Right lobe of liver (tissue), 6 donors: ENCODE results near the gene POC1A. TPM values are rescaled to one million over a fixed set of nuclear protein-coding genes. Genes with fewer than 3 reads are reported as not detected.

Source experiments
- ATAC-seq, 4 donors: fragments of 200-7000 bp; cut with Tn5 transposase; one replicate each; pipeline ENCODE4 v1.9.1; 2020; ENCODE audit warnings: mild to moderate bottlenecking in 4 of 4, moderate library complexity in 4 of 4
- DNase-seq, 3 donors: peaks; one replicate each; pipeline ENCODE4 v3.0.0-alpha.2; 2020
- H3K27ac ChIP-seq, 3 donors: fragments of 200-600 bp; one replicate each; pipeline ENCODE4 v1.8.0; 2022
- H3K27me3 ChIP-seq, 2 donors: fragments of 200-600 bp; one replicate each; pipeline ENCODE4 v1.8.0; 2022
- H3K36me3 ChIP-seq, 4 donors: fragments of 200-600 bp; sonication (generic) in 1 of 4; one replicate each; pipeline versions ENCODE4 v1.5.1 to v1.8.0; 2017 to 2022; ENCODE audit warnings: control low read depth in 1 of 4
- H3K4me1 ChIP-seq, 4 donors: fragments of 200-600 bp; sonication (generic) in 1 of 4; one replicate each; pipeline versions ENCODE4 v1.5.1 to v1.8.0; 2017 to 2022; ENCODE audit warnings: control low read depth in 1 of 4
- H3K4me3 ChIP-seq, 3 donors: fragments of 200-600 bp; one replicate each; pipeline ENCODE4 v1.8.0; 2022
- H3K9me3 ChIP-seq, 4 donors: fragments of 200-600 bp; sonication (generic) in 1 of 4; one replicate each; pipeline versions ENCODE4 v1.5.1 to v1.8.0; 2017 to 2022; ENCODE audit warnings: control low read depth in 1 of 4
- POLR2A ChIP-seq: fragments of 450-650 bp; IDR thresholded peaks from one replicate; pipeline ENCODE4 v1.6.1; 2017; ENCODE audit warnings: antibody characterized with exemption, mild to moderate bottlenecking
- WGBS: methylation state at CpG from one replicate; pipeline ENCODE4 v1.1.6; 2018; ENCODE audit warnings: low coverage, low lambda C conversion rate; ENCODE audit not compliant: insufficient coverage; ENCODE audit errors: missing lambda C conversion rate; 5-methylcytosine and 5-hydroxymethylcytosine counted together
- intact Hi-C, 2 donors: fragments of 100-400 bp; cut with DNase I; formaldehyde crosslinking; loops; one replicate each; pipeline versions ENCODE4 v1.11.2 to v1.14.1; 2022
- total RNA-seq, 6 experiments: library from RNA; depleted of rRNA in 2 of 6; stranded (reverse); fragments of >200 nt in 2 of 6; fragmentation: NEBNext Ultra II Directional in 3 of 6; extraction: Animal tissue kit (Norgen Biotek cat#: 25700) in 3 of 6; gene quantifications; one replicate each; pipeline versions ENCODE4 v1.1.0 to v1.2.4, GENCODE V29; 2016 to 2023
- TF ChIP-seq, protein P1 (sequence below), 4 donors: fragments of 200-600 bp in 3 of 4; fragments of 450-650 bp in 1 of 4; IDR thresholded peaks; one replicate each; pipeline versions ENCODE4 v1.5.1 to v1.8.0; 2016 to 2022; ENCODE audit warnings: antibody characterized with exemption in 4 of 4, mild to moderate bottlenecking in 2 of 4
- donor health status: DM: no; HTN: yes; CAD: no.
- donor health status: DM: no; HTN: no; CAD: no.
- donor health status: DM: no; HTN: no; CAD: no.
- donor health status: DM: no; HTN: yes; CAD: no.
- donor health status: DM: no; HTN: yes; CAD: no.

POC1A gene
- total RNA-seq, 6 experiments from 2014 or later, result 2.0 to 4.3 (median 3.2) TPM

DNA sequence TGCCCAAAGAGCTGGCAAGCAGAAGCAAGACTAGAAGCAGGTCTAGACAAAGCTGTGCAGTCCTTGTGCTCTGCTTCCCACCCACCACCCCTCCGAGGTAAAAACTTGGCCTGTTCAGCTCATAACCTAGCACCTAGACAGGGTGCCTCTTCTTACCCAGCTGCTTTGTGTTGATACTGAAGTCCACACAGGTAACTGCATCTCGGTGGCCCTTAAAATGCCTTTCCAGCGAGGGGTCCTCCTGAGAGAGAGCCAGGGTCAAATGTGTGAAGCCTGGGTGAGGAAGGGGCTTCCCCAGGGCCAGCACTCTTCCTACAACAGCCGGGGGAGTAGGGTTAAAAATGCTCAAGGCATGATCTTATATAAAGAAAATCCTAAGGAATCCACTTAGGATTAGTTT, 3.4 kb downstream of the POC1A start:
- Histone ChIP-seq H3K4me1 (peaks cover 0 to 22% (median 7%) of the 10 kb centered on the region in 4 donors), H3K27me3 (no peaks in the 10 kb centered on the region), H3K27ac (no peak overlapping the region), H3K9me3 (no peaks in the 10 kb centered on the region), H3K4me3 (no peak overlapping the region), H3K36me3 (peaks cover 0 to 9% (median 0%) of the 10 kb centered on the region in 4 donors)
- WGBS, result no CpG with 5 or more reads among the region's 4 CpGs
- intact Hi-C loops, result no loop called here
- DNase-seq (no peak), ATAC-seq (no peak)
- TF ChIP-seq, protein P1, sequence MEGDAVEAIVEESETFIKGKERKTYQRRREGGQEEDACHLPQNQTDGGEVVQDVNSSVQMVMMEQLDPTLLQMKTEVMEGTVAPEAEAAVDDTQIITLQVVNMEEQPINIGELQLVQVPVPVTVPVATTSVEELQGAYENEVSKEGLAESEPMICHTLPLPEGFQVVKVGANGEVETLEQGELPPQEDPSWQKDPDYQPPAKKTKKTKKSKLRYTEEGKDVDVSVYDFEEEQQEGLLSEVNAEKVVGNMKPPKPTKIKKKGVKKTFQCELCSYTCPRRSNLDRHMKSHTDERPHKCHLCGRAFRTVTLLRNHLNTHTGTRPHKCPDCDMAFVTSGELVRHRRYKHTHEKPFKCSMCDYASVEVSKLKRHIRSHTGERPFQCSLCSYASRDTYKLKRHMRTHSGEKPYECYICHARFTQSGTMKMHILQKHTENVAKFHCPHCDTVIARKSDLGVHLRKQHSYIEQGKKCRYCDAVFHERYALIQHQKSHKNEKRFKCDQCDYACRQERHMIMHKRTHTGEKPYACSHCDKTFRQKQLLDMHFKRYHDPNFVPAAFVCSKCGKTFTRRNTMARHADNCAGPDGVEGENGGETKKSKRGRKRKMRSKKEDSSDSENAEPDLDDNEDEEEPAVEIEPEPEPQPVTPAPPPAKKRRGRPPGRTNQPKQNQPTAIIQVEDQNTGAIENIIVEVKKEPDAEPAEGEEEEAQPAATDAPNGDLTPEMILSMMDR (IDR thresholded peaks at IDR 0.05), result no peak
- no peak for TF ChIP-seq POLR2A

DNA sequence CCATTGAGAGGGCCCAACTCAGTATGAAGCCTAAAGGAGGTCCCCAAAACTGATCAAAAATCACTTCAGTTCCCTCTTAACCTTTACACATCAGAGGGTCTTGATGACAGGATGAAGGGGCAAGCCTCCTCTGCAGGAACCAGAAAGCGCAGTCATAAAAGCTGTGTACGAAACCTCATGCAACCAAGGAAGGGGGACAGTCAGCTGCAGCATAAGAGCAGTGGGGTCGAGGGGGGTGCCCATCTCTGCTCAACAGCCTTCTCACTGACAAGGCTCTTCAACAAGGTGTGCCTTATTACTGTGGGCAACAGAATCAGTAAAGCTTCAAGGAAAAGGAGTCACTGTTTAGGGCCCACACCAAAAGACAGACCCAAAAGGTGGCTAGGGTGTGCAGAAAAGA, 3.9 kb downstream of the POC1A start:
- DNase-seq (no peak), ATAC-seq (no peak)
- no peak overlapping the region for H3K4me3 ChIP-seq
- intact Hi-C loops, result no loop called here
- no peak overlapping the region for H3K27ac ChIP-seq
- H3K9me3 ChIP-seq, result no peaks in the 10 kb centered on the region
- H3K27me3 ChIP-seq, result no peaks in the 10 kb centered on the region
- no peak for TF ChIP-seq POLR2A
- TF ChIP-seq, protein P1 (IDR thresholded peaks at IDR 0.05), result no peak
- WGBS, result 92% methylated on average over 3 of the region's 3 CpGs
- peaks cover 0 to 16% (median 7%) of the 10 kb centered on the region in 4 donors for H3K4me1 ChIP-seq
- H3K36me3 ChIP-seq, result peaks cover 0 to 9% (median 0%) of the 10 kb centered on the region in 4 donors

DNA sequence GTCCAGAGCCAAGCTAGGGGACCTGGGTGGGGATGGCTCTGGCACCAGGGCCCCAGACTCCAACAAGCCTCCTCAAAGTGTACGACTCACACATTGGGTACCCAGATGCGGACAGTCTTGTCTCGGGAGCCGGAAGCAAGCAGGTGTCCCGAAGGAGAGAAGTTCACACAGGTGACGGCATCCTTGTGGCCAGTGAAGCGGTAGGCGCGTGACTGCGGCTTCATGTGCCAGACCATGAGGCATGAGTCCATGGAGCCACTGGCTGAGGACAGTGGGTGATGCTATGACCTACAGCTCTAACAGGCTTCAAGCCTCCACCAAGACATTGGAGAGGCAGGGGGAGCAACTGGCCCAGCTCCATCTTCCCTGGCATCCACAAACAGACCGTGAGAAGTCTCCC, 4.5 kb downstream of the POC1A start:
- TF ChIP-seq, protein P1 (IDR thresholded peaks at IDR 0.05), result no peak
- no peak for TF ChIP-seq POLR2A
- intact Hi-C loops, result no loop called here
- no peaks in the 10 kb centered on the region for H3K9me3 ChIP-seq
- no CpG with 5 or more reads among the region's 11 CpGs for WGBS
- H3K27ac ChIP-seq, result no peak overlapping the region
- peaks cover 0 to 9% (median 0%) of the 10 kb centered on the region in 4 donors for H3K36me3 ChIP-seq
- H3K27me3 ChIP-seq, result no peaks in the 10 kb centered on the region
- DNase-seq (no peak), ATAC-seq (no peak)
- peaks cover 0 to 12% (median 7%) of the 10 kb centered on the region in 4 donors for H3K4me1 ChIP-seq
- H3K4me3 ChIP-seq, result no peak overlapping the region

DNA sequence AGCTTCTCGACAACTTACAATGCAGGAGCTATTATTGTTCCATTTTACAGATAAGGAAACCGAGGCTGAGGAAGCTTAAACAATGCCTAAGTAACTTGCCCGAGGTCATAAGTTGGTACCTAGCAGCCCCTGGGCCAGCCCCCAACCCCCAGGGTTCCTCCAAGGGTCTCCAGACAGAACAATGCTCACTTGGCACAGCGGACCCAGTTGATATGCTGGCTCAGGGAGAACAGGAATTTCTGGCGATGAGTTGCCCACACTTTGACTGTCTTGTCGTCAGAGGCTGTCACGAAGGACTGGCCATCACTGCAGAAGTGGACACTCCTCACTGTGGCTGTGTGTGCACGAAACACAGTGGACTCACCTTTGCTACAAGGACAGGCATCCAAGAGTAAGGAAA, 5.2 kb downstream of the POC1A start:
- H3K27ac ChIP-seq, result no peak overlapping the region
- H3K36me3 ChIP-seq, result peaks cover 0 to 9% (median 0%) of the 10 kb centered on the region in 4 donors
- 90% methylated on average over 3 of the region's 8 CpGs for WGBS
- peaks cover 0 to 10% (median 6%) of the 10 kb centered on the region in 4 donors for H3K4me1 ChIP-seq
- DNase-seq (no peak), ATAC-seq (no peak)
- TF ChIP-seq, protein P1 (IDR thresholded peaks at IDR 0.05), result no peak
- no peak for TF ChIP-seq POLR2A
- intact Hi-C loops, result no loop called here
- no peak overlapping the region for H3K4me3 ChIP-seq
- no peaks in the 10 kb centered on the region for H3K9me3 ChIP-seq
- H3K27me3 ChIP-seq, result no peaks in the 10 kb centered on the region

DNA sequence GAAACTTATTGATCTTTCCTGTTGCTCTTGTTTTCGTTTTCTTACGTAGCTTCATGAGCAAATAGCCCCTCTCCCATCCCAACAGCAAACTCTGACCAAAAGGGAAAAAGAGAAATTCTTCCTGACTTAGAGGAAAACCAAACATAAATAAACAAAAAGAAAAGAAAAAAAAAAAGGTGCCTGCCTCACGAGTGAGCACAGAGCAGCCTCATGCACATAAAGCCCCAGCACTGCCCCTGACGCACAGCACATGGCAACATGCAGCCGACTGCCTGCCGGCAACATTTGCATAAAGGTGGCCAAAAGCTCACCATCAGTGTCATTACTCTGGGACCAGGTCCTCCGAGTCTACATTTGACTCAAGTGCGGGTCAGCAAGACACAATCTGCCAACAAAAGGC, 6.4 kb downstream of the POC1A start:
- H3K4me3 ChIP-seq, result no peak overlapping the region
- WGBS, result 94% methylated on average over 6 of the region's 8 CpGs
- H3K27me3 ChIP-seq, result no peaks in the 10 kb centered on the region
- no peak overlapping the region for H3K27ac ChIP-seq
- peaks cover 0 to 9% (median 0%) of the 10 kb centered on the region in 4 donors for H3K36me3 ChIP-seq
- no peaks in the 10 kb centered on the region for H3K9me3 ChIP-seq
- intact Hi-C loops, result no loop called here
- DNase-seq (no peak), ATAC-seq (no peak)
- TF ChIP-seq POLR2A, result no peak
- TF ChIP-seq, protein P1 (IDR thresholded peaks at IDR 0.05), result no peak
- no peaks in the 10 kb centered on the region for H3K4me1 ChIP-seq
